K562 (cell line): ENCODE data around the gene CMIP. TPM values are rescaled to one million over a fixed set of nuclear protein-coding genes. Genes with fewer than 3 reads are reported as not detected.

ENCODE experiments used
- CEBPB ChIP-seq: fragments of 450-650 bp; IDR thresholded peaks from 2 replicates; pipeline ENCODE4 v1.6.1; 2016; ENCODE audit warnings: missing genetic modification characterization, missing compliant biosample characterization
- CHD1 ChIP-seq: fragments of 200-600 bp; sonication (generic); IDR thresholded peaks from one replicate; pipeline ENCODE4 v1.6.1; 2012; ENCODE audit warnings: mild to moderate bottlenecking, moderate library complexity, low read length, inconsistent platforms
- CREB3L1 ChIP-seq: fragments of 450-650 bp; IDR thresholded peaks from 2 replicates; pipeline ENCODE4 v1.6.1; 2014; ENCODE audit warnings: low read depth, mild to moderate bottlenecking, moderate library complexity, borderline replicate concordance
- KDM4B ChIP-seq, 2 experiments: fragments of 450-650 bp in 1 of 2; sonication (generic) in 1 of 2; IDR thresholded peaks; 2 replicates each; pipeline ENCODE4 v1.6.1; 2016 to 2017; ENCODE audit warnings: borderline replicate concordance in 2 of 2, antibody characterized with exemption in 1 of 2, low read depth in 1 of 2, mild to moderate bottlenecking in 1 of 2
- MXI1 ChIP-seq: IDR thresholded peaks from 2 replicates; pipeline ENCODE4 v1.6.1; 2011; ENCODE audit warnings: low read depth, mild to moderate bottlenecking, improper control_type of control experiment, low read length
- NBN ChIP-seq: fragments of 450-650 bp; IDR thresholded peaks from 2 replicates; pipeline ENCODE4 v1.6.1; 2016; ENCODE audit warnings: low read depth, mild to moderate bottlenecking
- POLR3A ChIP-seq: IDR thresholded peaks from 2 replicates; pipeline ENCODE4 v1.6.1; 2011; ENCODE audit warnings: borderline replicate concordance, mild to moderate bottlenecking, moderate library complexity; ENCODE audit not compliant: insufficient read length, insufficient read depth; ENCODE audit errors: extremely low read depth
- PRPF4 ChIP-seq: fragments of 200-400 bp; formaldehyde crosslinking; IDR thresholded peaks from one replicate; pipeline ENCODE4 v1.6.1; 2017; ENCODE audit warnings: low read length, low read depth, mild to moderate bottlenecking; ENCODE audit not compliant: insufficient read depth, poor library complexity, severe bottlenecking
- RHOXF2B ChIP-seq: fragments of 250-450 bp; sonication (Bioruptor Pico); conservative IDR thresholded peaks from 2 replicates; pipeline ENCODE4 v1.5.1; 2021
- TFAM ChIP-seq: fragments of 250-450 bp; sonication (Bioruptor Pico); conservative IDR thresholded peaks from 2 replicates; pipeline ENCODE4 v1.5.0; 2021; ENCODE audit warnings: mild to moderate bottlenecking, moderate library complexity
- XRCC3 ChIP-seq: fragments of 450-650 bp; IDR thresholded peaks from 2 replicates; pipeline ENCODE4 v1.6.1; 2017; ENCODE audit warnings: mild to moderate bottlenecking, moderate library complexity
- ZFX ChIP-seq: sonication (generic); formaldehyde crosslinking; IDR thresholded peaks from 2 replicates; pipeline ENCODE4 v1.8.0; 2022; ENCODE audit warnings: mild to moderate bottlenecking, missing genetic modification reagents, moderate library complexity
- ZNF12 ChIP-seq: sonication (generic); formaldehyde crosslinking; IDR thresholded peaks from 2 replicates; pipeline ENCODE4 v1.4.0; 2020; ENCODE audit warnings: mild to moderate bottlenecking, missing genetic modification reagents
- ZNF253 ChIP-seq: fragments of 250-450 bp; sonication (Bioruptor Pico); conservative IDR thresholded peaks from 2 replicates; pipeline ENCODE4 v1.6.1; 2021; ENCODE audit warnings: mild to moderate bottlenecking
- ZNF316 ChIP-seq: fragments of 450-650 bp; IDR thresholded peaks from 2 replicates; pipeline ENCODE4 v1.6.1; 2016
- polyA plus RNA-seq, 8 experiments: library from polyadenylated mRNA; depleted of rRNA in 4 of 8; stranded (reverse) in 5 of 8; unstranded in 3 of 8; fragments of >200 nt; fragmentation: Nextera tagmentation in 2 of 8; fragmentation: Illumina TruSeq in 1 of 8; extraction: Ambion mirVana in 2 of 8; extraction: Trizol in 1 of 8; gene quantifications; 2 replicates each; pipeline versions ENCODE4 v1.2.1 to v1.2.3, GENCODE V29; 2011 to 2014; ENCODE audit warnings: inconsistent platforms in 1 of 8, missing spikeins in 1 of 8
- total RNA-seq, 7 experiments: library from RNA; depleted of rRNA in 6 of 7; stranded (reverse); fragments of >200 nt in 6 of 7; fragmentation: Illumina TruSeq in 2 of 7; extraction: Trizol in 2 of 7; gene quantifications; 2 replicates each; pipeline versions ENCODE4 v1.2.1 to v1.2.3, GENCODE V29; 2011 to 2021; ENCODE audit warnings: low replicate concordance in 1 of 7
- TF ChIP-seq, protein P1 (sequence below): fragments of 450-650 bp; IDR thresholded peaks from 2 replicates; pipeline ENCODE4 v1.6.1; 2016; ENCODE audit warnings: antibody characterized with exemption
- TF ChIP-seq, protein P2 (sequence below): fragments of 200-800 bp; sonication (Bioruptor generic); IDR thresholded peaks from 2 replicates; pipeline ENCODE4 v1.6.1; 2017; ENCODE audit warnings: missing genetic modification characterization, missing compliant biosample characterization

CMIP gene
- total and polyA plus RNA-seq, 9 of the 15 experiments (the other 6 are each of a cell fraction or from before 2014, with no cell fraction given): 0.94 to 82.5 (median 10.3) TPM

GRCh38 chr16:81505011-81505661 lies 60.5 kb downstream of the CMIP start (continued):
- TF ChIP-seq, protein P1, sequence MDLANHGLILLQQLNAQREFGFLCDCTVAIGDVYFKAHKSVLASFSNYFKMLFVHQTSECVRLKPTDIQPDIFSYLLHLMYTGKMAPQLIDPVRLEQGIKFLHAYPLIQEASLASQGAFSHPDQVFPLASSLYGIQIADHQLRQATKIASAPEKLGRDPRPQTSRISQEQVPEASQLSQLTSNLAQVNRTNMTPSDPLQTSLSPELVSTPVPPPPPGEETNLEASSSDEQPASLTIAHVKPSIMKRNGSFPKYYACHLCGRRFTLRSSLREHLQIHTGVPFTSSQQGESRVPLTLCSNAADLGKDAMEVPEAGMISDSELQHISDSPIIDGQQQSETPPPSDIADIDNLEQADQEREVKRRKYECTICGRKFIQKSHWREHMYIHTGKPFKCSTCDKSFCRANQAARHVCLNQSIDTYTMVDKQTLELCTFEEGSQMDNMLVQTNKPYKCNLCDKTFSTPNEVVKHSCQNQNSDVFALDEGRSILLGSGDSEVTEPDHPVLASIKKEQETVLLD: 0 out of 2 replicates have a peak, but pooled peaks have one; percentile 33
- no peak for TF ChIP-seq RHOXF2B (CRISPR knock-in tag)
- TF ChIP-seq NBN: 0 out of 2 replicates have a peak, but pooled peaks have one; percentile 42
- TF ChIP-seq CHD1: no peak
- peak; percentile 55 for TF ChIP-seq ZFX (CRISPR knock-in tag)
- TF ChIP-seq TFAM (CRISPR knock-in tag): no peak
- TF ChIP-seq CEBPB (tag): no peak
- no peak for TF ChIP-seq XRCC3
- TF ChIP-seq, protein P2, sequence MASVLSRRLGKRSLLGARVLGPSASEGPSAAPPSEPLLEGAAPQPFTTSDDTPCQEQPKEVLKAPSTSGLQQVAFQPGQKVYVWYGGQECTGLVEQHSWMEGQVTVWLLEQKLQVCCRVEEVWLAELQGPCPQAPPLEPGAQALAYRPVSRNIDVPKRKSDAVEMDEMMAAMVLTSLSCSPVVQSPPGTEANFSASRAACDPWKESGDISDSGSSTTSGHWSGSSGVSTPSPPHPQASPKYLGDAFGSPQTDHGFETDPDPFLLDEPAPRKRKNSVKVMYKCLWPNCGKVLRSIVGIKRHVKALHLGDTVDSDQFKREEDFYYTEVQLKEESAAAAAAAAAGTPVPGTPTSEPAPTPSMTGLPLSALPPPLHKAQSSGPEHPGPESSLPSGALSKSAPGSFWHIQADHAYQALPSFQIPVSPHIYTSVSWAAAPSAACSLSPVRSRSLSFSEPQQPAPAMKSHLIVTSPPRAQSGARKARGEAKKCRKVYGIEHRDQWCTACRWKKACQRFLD: no peak
- no peak for TF ChIP-seq CREB3L1
- 0 out of 2 replicates have a peak, but pooled peaks have one; percentile 24 for TF ChIP-seq ZNF12 (CRISPR knock-in tag)
- no peak for TF ChIP-seq PRPF4
- TF ChIP-seq ZNF253 (CRISPR knock-in tag): no peak
- TF ChIP-seq POLR3A: no peak
- TF ChIP-seq MXI1: peak; percentile 81
- TF ChIP-seq ZNF316: no peak
- no peak for TF ChIP-seq KDM4B (IDR thresholded peaks at IDR 0.05; ENCODE audit: borderline replicate concordance in 2 of 2, low read depth in 1 of 2)
